Endothelial cell of umbilical vein (primary cell): ENCODE data around the gene CCNY. TPM values are rescaled to one million over a fixed set of nuclear protein-coding genes. Genes with fewer than 3 reads are reported as not detected.
A peak's percentile ranks its signal among the peaks of the same experiment; 100 is the strongest.

Experiments
- BruUV-seq: library from RNA; stranded (reverse); fragments of 400-500 nt; replicated peaks from 2 replicates; lab custom pipeline; 2021; lab: Mats Ljungman, UMichigan
- CTCF ChIA-PET: fragments of 300-600, 350-600 bp; sonication (Branson Sonifier 250); formaldehyde crosslinking; loops from one replicate; lab custom pipeline; 2021; ENCODE audit warnings: antibody characterized with exemption, inconsistent platforms; lab: Charles Lee
- POLR2A ChIA-PET: fragments of 300-600, 350-600 bp; sonication (Branson Sonifier 250); formaldehyde crosslinking; loops from one replicate; lab custom pipeline; 2021; ENCODE audit warnings: antibody characterized with exemption, inconsistent platforms; lab: Charles Lee
- DNase-seq: peaks from one replicate; pipeline ENCODE4 v3.0.0-alpha.2; 2011; ENCODE audit warnings: low read depth, low spot score
- FAIRE-seq: peaks from 2 replicates; lab custom pipeline; 2011; peaks lifted over from hg19 to GRCh38; lab: Jason Lieb, UNC
- H2AFZ ChIP-seq: 2 replicates; pipeline ENCODE4 v1.6.0; 2012; ENCODE audit warnings: low read depth, low read length, control low read depth, inconsistent platforms
- H3K27ac ChIP-seq: 2 replicates; pipeline ENCODE4 v1.5.1; 2011; ENCODE audit warnings: low read depth, mild to moderate bottlenecking, control low read depth, low read length, moderate library complexity; ENCODE audit not compliant: insufficient read depth
- H3K27me3 ChIP-seq, 2 experiments: 2 replicates each; pipeline versions ENCODE4 v1.6.0 to v1.6.1; 2011; ENCODE audit warnings: low read length in 2 of 2, mixed read lengths in 1 of 2; ENCODE audit not compliant: control insufficient read depth in 2 of 2, insufficient read depth in 2 of 2
- H3K36me3 ChIP-seq, 2 experiments: 2 replicates in 1 of 2; 3 replicates in 1 of 2; pipeline ENCODE4 v1.5.1; 2011; ENCODE audit warnings: low read length in 2 of 2, mild to moderate bottlenecking in 1 of 2, moderate library complexity in 1 of 2; ENCODE audit not compliant: control insufficient read depth in 2 of 2, insufficient read depth in 2 of 2; ENCODE audit errors: extremely low read depth in 1 of 2
- H3K4me1 ChIP-seq: 3 replicates; pipeline ENCODE4 v1.5.1; 2011; ENCODE audit warnings: mild to moderate bottlenecking, low read length; ENCODE audit not compliant: control insufficient read depth, insufficient read depth; ENCODE audit errors: extremely low read depth
- H3K4me2 ChIP-seq: 2 replicates; pipeline ENCODE4 v1.6.1; 2011; ENCODE audit warnings: low read length, control low read depth, mixed read lengths; ENCODE audit not compliant: insufficient read depth
- H3K4me3 ChIP-seq, 3 experiments: fragments of 200-600 bp in 1 of 3; sonication (generic), shearing (Covaris generic) in 1 of 3; replicated peaks in 1 of 3; 2 replicates each; pipeline ENCODE4 v1.5.1; 2011 to 2016; ENCODE audit warnings: control low read depth in 3 of 3, low read length in 3 of 3, mild to moderate bottlenecking in 2 of 3, inconsistent platforms in 1 of 3, low read depth in 1 of 3, moderate library complexity in 1 of 3; ENCODE audit not compliant: insufficient read depth in 1 of 3
- H3K79me2 ChIP-seq: 2 replicates; pipeline ENCODE4 v1.6.0; 2012; ENCODE audit warnings: low read length, inconsistent platforms; ENCODE audit not compliant: control insufficient read depth, insufficient read depth
- H3K9ac ChIP-seq: replicated peaks from 2 replicates; pipeline ENCODE3; 2011; ENCODE audit warnings: low read length, control low read depth; ENCODE audit not compliant: insufficient read depth; ENCODE audit errors: extremely low read depth
- H3K9me1 ChIP-seq: replicated peaks from 3 replicates; pipeline ENCODE4 v1.6.0; 2011; ENCODE audit warnings: mild to moderate bottlenecking, low read length; ENCODE audit not compliant: control insufficient read depth, insufficient read depth; ENCODE audit errors: extremely low read depth
- H3K9me3 ChIP-seq: replicated peaks from 2 replicates; pipeline ENCODE4 v1.5.1; 2012; ENCODE audit warnings: low read length, inconsistent platforms; ENCODE audit not compliant: control insufficient read depth, insufficient read depth
- H4K20me1 ChIP-seq: replicated peaks from 2 replicates; pipeline ENCODE3; 2011; ENCODE audit warnings: mild to moderate bottlenecking, low read length; ENCODE audit not compliant: control insufficient read depth, insufficient read depth; ENCODE audit errors: extremely low read depth
- CTCF ChIP-seq, 2 donors: IDR thresholded peaks; 1 replicate in 1 of 2; 2 replicates in 1 of 2; pipeline ENCODE4 v1.5.1; 2011; ENCODE audit warnings: low read length in 2 of 2, mild to moderate bottlenecking in 2 of 2, moderate library complexity in 2 of 2, control low read depth in 1 of 2, inconsistent platforms in 1 of 2, low read depth in 1 of 2; ENCODE audit not compliant: insufficient read depth in 1 of 2; ENCODE audit errors: extremely low read depth in 1 of 2
- EZH2 ChIP-seq: IDR thresholded peaks from 2 replicates; pipeline ENCODE4 v1.6.1; 2012; ENCODE audit warnings: borderline replicate concordance, low read depth, mild to moderate bottlenecking, moderate library complexity, low read length, inconsistent platforms; ENCODE audit not compliant: severe bottlenecking
- FOS ChIP-seq: IDR thresholded peaks from 2 replicates; pipeline ENCODE4 v1.6.1; 2011; ENCODE audit warnings: mild to moderate bottlenecking, low read length, moderate library complexity, borderline replicate concordance; ENCODE audit not compliant: insufficient read depth
- GATA2 ChIP-seq: IDR thresholded peaks from 2 replicates; pipeline ENCODE4 v1.7.0; 2011; ENCODE audit warnings: low read depth, mild to moderate bottlenecking, moderate library complexity, mixed read lengths, low read length; ENCODE audit not compliant: insufficient read length, insufficient read depth
- JUN ChIP-seq: IDR thresholded peaks from 2 replicates; pipeline ENCODE4 v1.6.1; 2011; ENCODE audit warnings: borderline replicate concordance, low read depth; ENCODE audit not compliant: insufficient read length, insufficient read depth
- MAX ChIP-seq: IDR thresholded peaks from 2 replicates; pipeline ENCODE4 v1.6.1; 2011; ENCODE audit not compliant: insufficient read depth, insufficient read length
- MYC ChIP-seq: IDR thresholded peaks from one replicate; pipeline ENCODE4 v1.6.1; 2011; ENCODE audit warnings: mild to moderate bottlenecking, low read depth, low read length
- POLR2A ChIP-seq: IDR thresholded peaks from 2 replicates; pipeline ENCODE4 v1.6.1; 2012; ENCODE audit warnings: low read depth, mild to moderate bottlenecking, control low read depth, low read length
- POLR2AphosphoS5 ChIP-seq: IDR thresholded peaks from 2 replicates; pipeline ENCODE4 v1.6.1; 2012; ENCODE audit warnings: low read depth, mild to moderate bottlenecking, control low read depth, low read length, moderate library complexity; ENCODE audit not compliant: insufficient read depth
- dilution Hi-C: fragments of 300-500 bp; cut with MboI; formaldehyde crosslinking; loops from one replicate; pipeline ENCODE4 v1.15.0; 2019; ENCODE audit warnings: low sequenced_read_pairs; ENCODE audit not compliant: extremely low pct_ligation_motif_present
- intact Hi-C: fragments of 100-400 bp; cut with micrococcal nuclease; formaldehyde crosslinking; loops from one replicate; pipeline ENCODE4 v1.10.0; 2022
- polyA plus RNA-seq, 4 experiments: library from polyadenylated mRNA; depleted of rRNA in 3 of 4; stranded (reverse) in 3 of 4; unstranded in 1 of 4; fragments of >200 nt; gene quantifications; 2 replicates each; pipeline versions ENCODE4 v1.2.1 to v1.2.3, GENCODE V29; 2011 to 2012; ENCODE audit warnings: missing spikeins in 1 of 4
- total RNA-seq: library from RNA; stranded (reverse); gene quantifications from 2 replicates; pipeline ENCODE4 v1.2.3, GENCODE V29; 2021

The CCNY gene
- total and polyA plus RNA-seq, 2 donors (not counting 3 experiments of a cell fraction or from before 2014, with no cell fraction given) = 61.5 to 107 TPM

GRCh38 chr10:35449944-35450343 lies 113.6 kb downstream of the CCNY start:
- Histone ChIP-seq H4K20me1 (no peaks in the 10 kb centered on the region), H3K4me1 (peaks cover 76% of the 10 kb centered on the region), H3K9me1 (no peaks in the 10 kb centered on the region), H3K27ac (peak overlapping the region; percentile 14), H3K79me2 (peaks cover 83% of the 10 kb centered on the region), H3K4me3 (no peak overlapping the region), H3K4me2 (no peak overlapping the region), H3K9me3 (no peaks in the 10 kb centered on the region), H3K9ac (no peak overlapping the region), H3K27me3 (no peaks in the 10 kb centered on the region), H2AFZ (no peak overlapping the region), H3K36me3 (no peaks in the 10 kb centered on the region)
- FAIRE-seq = no peak
- intact Hi-C loops (loop anchor here (5.0 kb wide), 2 partner anchors 38 to 113 kb away; partner anchors contain the start of gene CCNY), dilution Hi-C loops (no loop called here)
- no peak for TF ChIP-seq GATA2
- TF ChIP-seq POLR2AphosphoS5 = no peak
- no peak for TF ChIP-seq MAX
- TF ChIP-seq EZH2 = no peak
- no TSS peak for BruUV-seq
- CTCF ChIA-PET = interaction anchor here (1.4 to 1.6 kb wide), 2 partner anchors 8 to 113 kb away, joined by 3 to 4 read pairs; no protein-coding TSS in a partner anchor
- no peak for DNase-seq
- POLR2A ChIA-PET = no interaction called here

GRCh38 chr10:35451151-35452016 lies 115.1 kb downstream of the CCNY start:
- H3K36me3 ChIP-seq = no peaks in the 10 kb centered on the region
- no peak overlapping the region for H3K4me3 ChIP-seq
- POLR2A ChIA-PET = no interaction called here
- no peaks in the 10 kb centered on the region for H4K20me1 ChIP-seq
- no peak overlapping the region for H2AFZ ChIP-seq
- H3K27me3 ChIP-seq = no peaks in the 10 kb centered on the region
- TF ChIP-seq EZH2 = no peak
- no peak for TF ChIP-seq GATA2
- no peak for TF ChIP-seq CTCF (IDR thresholded peaks at IDR 0.05; ENCODE audit: extremely low read depth in 1 of 2, insufficient read depth in 1 of 2, low read depth in 1 of 2, low read length in 2 of 2)
- TF ChIP-seq POLR2A = no peak
- no peak for TF ChIP-seq JUN
- TF ChIP-seq FOS = no peak
- no peak for TF ChIP-seq POLR2AphosphoS5
- TF ChIP-seq MAX = no peak
- no peak for TF ChIP-seq MYC
- CTCF ChIA-PET = interaction anchor here (0.8 to 1.6 kb wide), 2 partner anchors 9 to 31 kb away, joined by 3 to 6 read pairs; no protein-coding TSS in a partner anchor
- H3K9ac ChIP-seq = no peak overlapping the region
- no peak overlapping the region for H3K4me2 ChIP-seq
- H3K79me2 ChIP-seq = peaks cover 83% of the 10 kb centered on the region
- no peaks in the 10 kb centered on the region for H3K9me1 ChIP-seq
- dilution Hi-C loops = no loop called here
- no peak overlapping the region for H3K27ac ChIP-seq
- no peak for FAIRE-seq
- intact Hi-C loops = no loop called here
- BruUV-seq = no TSS peak
- H3K9me3 ChIP-seq = no peaks in the 10 kb centered on the region
- DNase-seq = no peak
- H3K4me1 ChIP-seq = peaks cover 63% of the 10 kb centered on the region
